NCI-H345 (cell line): ENCODE data around the gene MKKS.

Source experiments
- DNase-seq: peaks from one replicate; lab custom pipeline; 2025; lab: John Stamatoyannopoulos, UW

Gene MKKS

DNA sequence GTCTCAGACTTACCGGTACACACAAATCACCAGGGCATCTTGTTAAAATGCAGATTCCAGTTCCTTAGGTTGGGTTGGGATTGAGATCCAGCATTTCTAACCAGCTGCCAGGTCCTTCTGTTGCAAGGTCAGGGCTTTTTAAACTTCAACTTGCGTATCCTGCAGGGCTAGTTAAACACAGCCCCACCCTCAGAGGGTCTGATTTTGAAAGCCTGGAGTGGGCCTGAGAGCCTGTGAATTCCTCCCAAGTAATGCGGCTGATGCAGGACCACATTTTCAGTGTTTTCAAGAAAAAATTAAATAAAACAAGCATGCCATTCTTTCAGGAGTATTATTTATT lies 65.3 kb downstream of the MKKS start:
- DNase-seq = no peak

DNA sequence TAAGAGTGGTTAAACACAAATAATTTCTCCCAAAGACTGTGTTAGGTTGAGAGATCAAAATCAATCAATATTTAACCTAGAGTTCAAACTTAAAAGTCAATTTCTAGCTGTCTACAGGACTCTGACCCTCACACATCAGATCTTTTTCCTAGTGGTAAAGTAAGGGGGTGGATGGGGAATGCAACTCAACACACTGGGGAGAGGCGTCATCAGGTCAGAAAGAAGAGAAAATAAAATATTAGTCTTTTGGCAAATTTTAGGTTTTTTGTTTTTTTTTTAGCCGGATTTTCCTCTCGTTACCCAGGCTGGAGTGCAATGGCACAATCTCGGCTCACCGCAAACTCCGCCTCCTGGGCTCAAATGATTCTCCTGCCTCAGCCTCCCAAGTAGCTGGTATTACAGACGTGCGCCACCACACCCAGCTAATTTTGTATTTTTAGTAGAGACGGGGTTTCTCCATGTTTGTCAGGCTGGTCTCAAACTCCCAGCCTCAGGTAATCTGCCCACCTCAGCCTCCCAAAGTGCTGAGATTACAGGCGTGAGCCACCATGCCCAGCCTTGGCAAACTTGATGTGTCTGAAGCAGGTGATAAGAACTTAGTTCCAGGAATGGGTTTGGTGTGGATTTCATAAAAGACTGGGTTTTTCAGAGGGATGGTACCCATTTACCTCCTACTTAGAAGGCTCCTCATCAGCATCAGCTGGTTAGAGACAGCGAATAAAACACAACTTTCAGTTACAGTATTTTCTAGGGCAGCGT lies 65.9 kb downstream of the MKKS start:
- no peak for DNase-seq

DNA sequence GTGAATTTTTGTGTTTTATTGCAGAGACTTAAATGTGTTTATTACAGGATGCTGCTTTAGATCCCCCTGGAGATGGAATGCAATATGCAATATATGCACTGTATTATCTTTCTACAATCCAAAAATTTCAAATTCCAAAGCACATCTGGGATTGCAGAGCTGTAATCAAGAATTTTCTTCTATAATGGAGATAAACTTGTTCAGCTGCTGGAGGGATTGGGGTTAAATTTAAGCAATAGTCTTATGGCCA lies 66.4 kb downstream of the MKKS start:
- DNase-seq = no peak

DNA sequence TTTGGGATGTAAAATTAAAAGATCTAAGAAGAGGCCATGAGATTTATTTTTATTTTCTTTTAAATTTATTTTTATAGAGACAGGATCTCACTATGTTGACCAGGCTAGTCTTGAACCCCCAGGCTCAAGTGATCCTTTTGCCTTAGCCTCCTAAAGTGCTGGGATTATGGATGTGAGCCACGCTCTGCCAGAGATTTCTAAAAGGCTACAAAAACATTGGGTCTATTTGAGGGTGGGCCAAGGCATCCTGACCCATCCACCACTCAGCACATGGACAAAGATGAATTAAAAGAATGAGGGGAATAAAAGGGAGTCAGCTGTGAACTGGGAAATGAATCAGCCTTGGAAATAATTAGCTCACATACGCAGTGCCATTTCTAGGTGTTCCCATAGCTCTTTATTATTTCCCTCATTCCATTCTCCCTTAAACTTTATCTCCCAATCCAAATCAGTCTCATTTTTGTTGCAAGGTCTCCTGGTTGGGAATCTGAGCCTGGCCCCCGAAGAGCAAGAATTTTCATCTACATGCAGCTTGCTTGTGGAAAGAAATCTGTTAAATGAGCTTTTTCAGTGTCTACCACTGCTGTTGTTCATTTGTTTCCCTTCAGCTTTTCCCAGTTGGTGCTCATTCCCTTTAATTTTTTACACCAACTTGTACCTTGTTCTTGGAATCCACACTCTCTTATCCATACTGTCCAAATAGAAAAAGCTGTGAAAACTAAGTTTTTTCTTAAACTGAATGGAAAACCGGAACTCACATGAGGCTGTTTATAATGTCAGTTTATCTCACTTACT lies 66.9 kb downstream of the MKKS start:
- no peak for DNase-seq

DNA sequence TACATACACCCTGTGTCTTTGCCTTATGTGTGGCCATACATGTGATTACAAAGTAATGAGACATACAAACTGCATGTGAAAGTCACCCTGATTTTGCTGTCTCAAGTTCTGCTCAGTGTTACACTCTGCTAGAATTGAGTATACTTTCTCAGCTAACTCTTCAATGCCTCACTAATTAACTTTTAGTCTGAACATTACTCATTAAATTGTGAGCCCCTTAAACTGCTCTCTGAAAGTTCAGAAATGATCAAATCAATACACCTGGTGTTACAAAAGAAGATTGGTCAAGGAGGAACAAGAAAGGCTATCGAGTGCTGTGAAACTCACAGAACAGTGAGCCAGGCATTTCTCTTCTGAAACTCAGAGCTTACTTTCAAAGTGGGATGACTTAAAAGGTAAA lies 71.3 kb downstream of the MKKS start:
- DNase-seq = no peak

DNA sequence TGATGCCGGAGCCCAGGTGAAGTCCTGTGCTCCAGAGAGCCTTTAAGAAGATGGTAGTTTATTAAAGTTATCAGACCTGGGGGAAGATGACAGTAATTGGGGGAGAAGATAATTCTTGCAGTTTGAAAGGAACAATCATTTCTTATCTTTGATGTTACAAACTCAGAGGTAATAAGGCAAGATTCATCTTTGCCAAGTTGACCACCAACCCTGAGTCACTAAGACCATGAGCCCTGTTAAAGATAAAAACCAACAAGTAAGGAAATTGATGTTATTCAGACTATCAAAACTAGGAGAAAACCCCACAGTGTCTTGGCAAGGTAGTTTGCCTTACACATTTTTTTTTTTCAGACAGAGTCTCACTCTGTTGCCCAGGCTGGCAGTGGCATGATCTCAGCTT lies 73.1 kb downstream of the MKKS start:
- DNase-seq = no peak

DNA sequence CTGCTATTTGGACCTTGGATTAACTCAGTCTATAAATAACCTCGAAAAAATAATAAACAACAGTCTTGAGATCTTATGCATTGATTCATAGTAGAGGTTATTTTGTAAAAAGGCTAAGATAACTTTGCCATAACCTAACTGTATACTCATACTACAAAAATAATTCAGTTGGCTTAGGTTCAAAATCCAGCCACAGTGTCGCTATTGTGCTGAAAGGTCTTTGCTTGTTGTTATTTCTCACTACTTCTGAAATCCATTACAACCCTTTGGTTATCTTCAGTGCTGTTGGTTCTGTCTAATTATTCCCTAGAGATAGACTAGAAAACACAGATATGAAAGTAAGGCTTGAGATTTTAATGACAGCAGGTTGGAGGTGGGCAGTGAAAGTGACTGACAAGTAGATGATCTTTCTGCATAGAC lies 74.4 kb downstream of the MKKS start:
- DNase-seq = no peak

DNA sequence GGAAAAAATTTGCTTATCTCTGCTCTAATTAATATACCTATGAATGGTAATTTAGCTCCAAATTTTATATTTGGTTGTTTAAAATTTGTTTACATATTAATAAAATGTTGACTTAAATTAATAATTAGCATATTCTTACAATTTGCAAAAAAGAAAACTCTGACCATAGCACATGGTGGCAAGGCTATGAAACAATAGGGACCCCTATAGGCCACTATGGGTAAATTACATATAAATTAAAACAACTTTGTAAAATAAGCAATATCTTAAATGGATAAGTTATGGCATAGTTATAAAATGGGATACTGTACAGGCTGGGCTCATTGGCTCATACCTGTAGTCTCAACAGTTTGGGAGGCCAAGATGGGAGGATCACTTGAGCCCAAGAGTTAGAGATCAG lies 76.0 kb downstream of the MKKS start:
- no peak for DNase-seq

DNA sequence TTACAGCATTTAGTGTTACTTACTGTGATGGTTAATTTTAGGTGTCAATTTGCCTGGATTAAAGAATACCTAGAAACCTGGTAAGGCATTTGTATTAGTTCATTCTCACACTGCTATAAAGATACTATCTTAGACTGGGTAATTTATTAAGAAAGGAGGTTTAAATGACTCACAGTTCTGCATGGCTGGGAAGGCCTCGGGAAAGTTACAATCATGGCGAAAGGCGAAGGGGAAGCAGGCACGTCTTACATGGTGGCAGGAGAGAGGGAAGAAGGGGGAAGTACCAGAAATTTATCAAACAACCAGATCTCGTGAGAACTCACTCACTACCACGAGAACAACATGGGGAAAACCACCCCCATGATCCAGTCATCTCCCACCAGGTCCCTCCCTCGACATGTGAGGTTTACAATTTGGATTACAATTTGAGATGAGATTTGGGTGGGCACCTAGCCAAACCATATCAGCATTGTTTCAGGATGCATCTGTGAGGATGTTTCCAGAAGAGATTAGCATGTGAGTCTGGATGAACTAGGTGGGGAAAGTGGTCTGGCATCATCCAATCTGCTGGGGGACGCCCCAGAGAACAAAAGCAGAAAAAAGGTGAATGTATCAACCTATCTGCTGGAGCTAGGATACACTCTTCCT lies 76.8 kb downstream of the MKKS start:
- no peak for DNase-seq

DNA sequence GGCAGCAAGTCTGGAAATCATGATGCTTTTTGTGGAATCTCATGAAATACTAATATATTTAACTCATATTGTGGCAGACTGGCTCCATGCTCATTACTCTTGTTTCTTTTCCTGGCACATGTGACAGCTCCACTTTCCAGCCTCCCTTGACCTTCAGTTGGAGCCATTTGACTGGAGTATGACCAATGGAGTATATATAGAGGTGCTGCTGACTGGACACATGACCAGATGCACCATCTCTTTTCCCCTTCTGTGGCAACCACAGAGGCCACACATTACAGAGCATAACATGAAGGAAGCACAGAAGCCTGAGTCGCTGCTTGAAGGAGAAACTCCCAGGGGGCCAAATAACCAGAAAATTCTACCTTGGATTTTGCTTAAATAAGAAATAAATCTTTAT lies 77.4 kb downstream of the MKKS start:
- DNase-seq = no peak

DNA sequence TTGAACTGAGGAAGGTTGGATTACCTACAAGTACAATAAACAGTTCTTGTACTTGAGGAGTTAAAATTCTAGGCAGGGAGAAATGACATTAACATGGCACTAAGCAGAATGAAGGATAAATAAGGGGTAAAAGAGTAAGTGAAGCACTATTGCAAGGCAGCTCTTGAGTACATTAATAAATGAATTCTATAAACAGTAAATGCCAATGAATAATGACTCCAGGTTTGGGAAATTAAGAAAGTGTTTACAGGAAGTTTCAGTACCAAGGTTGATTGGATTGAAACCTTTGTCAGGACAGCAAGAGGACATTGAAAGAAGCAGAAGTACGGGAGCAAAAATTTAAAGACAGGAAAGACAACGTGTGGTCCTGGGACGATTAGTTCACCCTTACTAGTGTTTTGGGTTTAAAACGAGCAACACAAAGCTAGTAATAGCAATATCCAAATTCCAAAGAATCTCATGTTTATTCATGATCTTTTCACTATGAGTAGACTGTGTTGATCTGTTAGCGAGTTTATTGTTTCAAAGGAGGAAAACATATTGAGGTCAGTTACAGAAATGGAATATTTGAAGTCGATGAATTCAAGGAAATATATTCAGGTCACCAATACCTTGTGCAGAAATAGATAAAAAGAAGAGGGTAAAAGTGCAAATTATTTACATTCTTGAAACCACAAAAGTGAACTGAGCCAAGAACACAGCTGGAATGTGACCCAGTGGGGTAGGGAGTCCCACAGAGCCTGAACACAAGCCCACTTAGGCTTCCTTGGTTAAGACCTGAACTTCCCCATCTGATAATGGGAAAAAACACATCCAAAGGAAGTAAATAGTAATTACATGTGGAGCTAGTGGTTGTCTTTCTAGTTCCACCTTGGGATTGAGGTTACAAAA lies 80.8 kb downstream of the MKKS start:
- no peak for DNase-seq
